DOHH2 (cell line): ENCODE data around the gene CHMP6.

Experiments used
- CTCF ChIP-seq: fragments of 200-600 bp; sonication (generic); IDR thresholded peaks from one replicate; pipeline ENCODE4 v1.5.1; 2014; ENCODE audit warnings: antibody characterized with exemption, mild to moderate bottlenecking, low read depth, low read length; ENCODE audit not compliant: poor library complexity, severe bottlenecking
- EZH2phosphoT487 ChIP-seq: fragments of 200-600 bp; sonication (generic); IDR thresholded peaks from 2 replicates; pipeline ENCODE4 v1.6.1; 2017; ENCODE audit warnings: borderline replicate concordance, mild to moderate bottlenecking, antibody characterized with exemption, low read length, moderate library complexity, mixed read lengths

GRCh38 chr17:80969674-80970043 lies 22.0 kb upstream of the CHMP6 start:
- TF ChIP-seq CTCF (no peak), EZH2phosphoT487 (no peak)
